K562 (cell line): ENCODE measurements around the gene PROM2. TPM values are rescaled to one million over a fixed set of nuclear protein-coding genes. Genes with fewer than 3 reads are reported as not detected.

Source experiments
- DACH1 ChIP-seq: fragments of 450-650 bp; IDR thresholded peaks from 2 replicates; pipeline ENCODE4 v1.6.1; 2018; ENCODE audit not compliant: partially characterized antibody
- SIRT6 ChIP-seq: IDR thresholded peaks from one replicate; pipeline ENCODE4 v1.6.1; 2012; ENCODE audit warnings: low read depth, mild to moderate bottlenecking, control low read depth, inconsistent platforms, low read length, moderate library complexity
- polyA plus RNA-seq, 8 experiments: library from polyadenylated mRNA; depleted of rRNA in 4 of 8; stranded (reverse) in 5 of 8; unstranded in 3 of 8; fragments of >200 nt; fragmentation: Nextera tagmentation in 2 of 8; fragmentation: Illumina TruSeq in 1 of 8; extraction: Ambion mirVana in 2 of 8; extraction: Trizol in 1 of 8; gene quantifications; 2 replicates each; pipeline versions ENCODE4 v1.2.1 to v1.2.3, GENCODE V29; 2011 to 2014; ENCODE audit warnings: inconsistent platforms in 1 of 8, missing spikeins in 1 of 8
- total RNA-seq, 7 experiments: library from RNA; depleted of rRNA in 6 of 7; stranded (reverse); fragments of >200 nt in 6 of 7; fragmentation: Illumina TruSeq in 2 of 7; extraction: Trizol in 2 of 7; gene quantifications; 2 replicates each; pipeline versions ENCODE4 v1.2.1 to v1.2.3, GENCODE V29; 2011 to 2021; ENCODE audit warnings: low replicate concordance in 1 of 7
- TF ChIP-seq, protein P1 (sequence below): fragments of 450-650 bp; IDR thresholded peaks from 2 replicates; pipeline ENCODE4 v1.6.1; 2016; ENCODE audit warnings: low read depth

Gene PROM2
- total and polyA plus RNA-seq, 9 of the 15 experiments (the other 6 are each of a cell fraction or from before 2014, with no cell fraction given) = not detected

DNA sequence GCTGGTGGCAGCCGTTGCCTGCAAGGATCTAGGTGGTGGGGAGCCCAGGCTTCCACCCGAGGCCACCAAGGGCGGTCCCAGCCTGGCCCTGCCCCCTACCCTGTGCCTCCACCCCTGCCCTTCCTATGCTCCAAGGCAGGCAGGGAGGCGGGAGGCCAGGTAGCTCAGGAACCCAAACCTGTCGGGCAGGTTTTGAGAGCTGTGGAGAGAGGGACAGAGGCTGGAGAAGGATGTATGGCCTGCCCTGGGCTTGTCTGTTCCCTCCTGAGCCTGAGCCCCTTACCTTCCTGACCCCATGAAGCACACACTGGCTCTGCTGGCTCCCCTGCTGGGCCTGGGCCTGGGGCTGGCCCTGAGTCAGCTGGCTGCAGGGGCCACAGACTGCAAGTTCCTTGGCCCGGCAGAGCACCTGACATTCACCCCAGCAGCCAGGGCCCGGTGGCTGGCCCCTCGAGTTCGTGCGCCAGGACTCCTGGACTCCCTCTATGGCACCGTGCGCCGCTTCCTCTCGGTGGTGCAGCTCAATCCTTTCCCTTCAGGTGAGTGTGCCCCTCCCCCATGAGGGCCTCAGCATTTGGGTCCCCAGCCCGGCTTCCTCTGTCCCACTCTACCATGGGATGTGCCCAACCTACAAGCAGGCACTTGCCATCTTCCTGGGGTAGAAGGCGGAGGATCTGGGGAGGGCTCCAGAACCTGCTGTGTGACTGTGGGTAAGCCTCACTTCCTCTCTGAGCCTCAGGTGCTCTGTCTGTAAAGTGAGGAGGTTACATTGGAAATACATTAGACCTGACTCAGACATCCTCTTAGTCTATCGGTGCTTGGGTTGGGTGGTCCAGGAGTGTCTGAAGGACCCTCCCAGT is at the start of gene PROM2 (continued):
- TF ChIP-seq, protein P1, sequence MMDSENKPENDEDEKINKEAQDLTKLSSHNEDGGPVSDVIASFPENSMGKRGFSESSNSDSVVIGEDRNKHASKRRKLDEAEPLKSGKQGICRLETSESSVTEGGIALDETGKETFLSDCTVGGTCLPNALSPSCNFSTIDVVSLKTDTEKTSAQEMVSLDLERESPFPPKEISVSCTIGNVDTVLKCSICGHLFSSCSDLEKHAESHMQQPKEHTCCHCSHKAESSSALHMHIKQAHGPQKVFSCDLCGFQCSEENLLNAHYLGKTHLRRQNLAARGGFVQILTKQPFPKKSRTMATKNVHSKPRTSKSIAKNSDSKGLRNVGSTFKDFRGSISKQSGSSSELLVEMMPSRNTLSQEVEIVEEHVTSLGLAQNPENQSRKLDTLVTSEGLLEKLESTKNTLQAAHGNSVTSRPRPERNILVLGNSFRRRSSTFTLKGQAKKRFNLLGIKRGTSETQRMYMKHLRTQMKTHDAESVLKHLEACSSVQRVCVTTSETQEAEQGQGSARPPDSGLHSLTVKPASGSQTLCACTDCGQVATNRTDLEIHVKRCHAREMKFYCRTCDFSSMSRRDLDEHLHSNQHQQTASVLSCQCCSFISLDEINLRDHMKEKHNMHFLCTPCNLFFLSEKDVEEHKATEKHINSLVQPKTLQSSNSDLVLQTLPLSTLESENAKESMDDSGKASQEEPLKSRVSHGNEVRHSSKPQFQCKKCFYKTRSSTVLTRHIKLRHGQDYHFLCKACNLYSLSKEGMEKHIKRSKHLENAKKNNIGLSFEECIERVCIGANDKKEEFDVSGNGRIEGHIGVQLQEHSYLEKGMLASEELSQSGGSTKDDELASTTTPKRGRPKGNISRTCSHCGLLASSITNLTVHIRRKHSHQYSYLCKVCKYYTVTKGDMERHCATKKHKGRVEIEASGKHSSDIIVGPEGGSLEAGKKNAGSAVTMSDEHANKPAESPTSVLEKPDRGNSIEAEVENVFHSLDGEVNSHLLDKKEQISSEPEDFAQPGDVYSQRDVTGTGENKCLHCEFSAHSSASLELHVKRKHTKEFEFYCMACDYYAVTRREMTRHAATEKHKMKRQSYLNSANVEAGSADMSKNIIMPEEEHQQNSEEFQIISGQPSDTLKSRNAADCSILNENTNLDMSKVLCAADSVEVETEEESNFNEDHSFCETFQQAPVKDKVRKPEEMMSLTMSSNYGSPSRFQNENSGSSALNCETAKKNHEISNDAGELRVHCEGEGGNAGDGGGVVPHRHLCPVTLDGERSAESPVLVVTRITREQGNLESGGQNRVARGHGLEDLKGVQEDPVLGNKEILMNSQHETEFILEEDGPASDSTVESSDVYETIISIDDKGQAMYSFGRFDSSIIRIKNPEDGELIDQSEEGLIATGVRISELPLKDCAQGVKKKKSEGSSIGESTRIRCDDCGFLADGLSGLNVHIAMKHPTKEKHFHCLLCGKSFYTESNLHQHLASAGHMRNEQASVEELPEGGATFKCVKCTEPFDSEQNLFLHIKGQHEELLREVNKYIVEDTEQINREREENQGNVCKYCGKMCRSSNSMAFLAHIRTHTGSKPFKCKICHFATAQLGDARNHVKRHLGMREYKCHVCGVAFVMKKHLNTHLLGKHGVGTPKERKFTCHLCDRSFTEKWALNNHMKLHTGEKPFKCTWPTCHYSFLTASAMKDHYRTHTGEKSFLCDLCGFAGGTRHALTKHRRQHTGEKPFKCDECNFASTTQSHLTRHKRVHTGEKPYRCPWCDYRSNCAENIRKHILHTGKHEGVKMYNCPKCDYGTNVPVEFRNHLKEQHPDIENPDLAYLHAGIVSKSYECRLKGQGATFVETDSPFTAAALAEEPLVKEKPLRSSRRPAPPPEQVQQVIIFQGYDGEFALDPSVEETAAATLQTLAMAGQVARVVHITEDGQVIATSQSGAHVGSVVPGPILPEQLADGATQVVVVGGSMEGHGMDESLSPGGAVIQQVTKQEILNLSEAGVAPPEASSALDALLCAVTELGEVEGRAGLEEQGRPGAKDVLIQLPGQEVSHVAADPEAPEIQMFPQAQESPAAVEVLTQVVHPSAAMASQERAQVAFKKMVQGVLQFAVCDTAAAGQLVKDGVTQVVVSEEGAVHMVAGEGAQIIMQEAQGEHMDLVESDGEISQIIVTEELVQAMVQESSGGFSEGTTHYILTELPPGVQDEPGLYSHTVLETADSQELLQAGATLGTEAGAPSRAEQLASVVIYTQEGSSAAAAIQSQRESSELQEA = no peak
- no peak for TF ChIP-seq SIRT6
- TF ChIP-seq DACH1 = no peak
